ENCODE measurements around the gene NEUROG3.

The NEUROG3 gene, protein sequence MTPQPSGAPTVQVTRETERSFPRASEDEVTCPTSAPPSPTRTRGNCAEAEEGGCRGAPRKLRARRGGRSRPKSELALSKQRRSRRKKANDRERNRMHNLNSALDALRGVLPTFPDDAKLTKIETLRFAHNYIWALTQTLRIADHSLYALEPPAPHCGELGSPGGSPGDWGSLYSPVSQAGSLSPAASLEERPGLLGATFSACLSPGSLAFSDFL

DNA sequence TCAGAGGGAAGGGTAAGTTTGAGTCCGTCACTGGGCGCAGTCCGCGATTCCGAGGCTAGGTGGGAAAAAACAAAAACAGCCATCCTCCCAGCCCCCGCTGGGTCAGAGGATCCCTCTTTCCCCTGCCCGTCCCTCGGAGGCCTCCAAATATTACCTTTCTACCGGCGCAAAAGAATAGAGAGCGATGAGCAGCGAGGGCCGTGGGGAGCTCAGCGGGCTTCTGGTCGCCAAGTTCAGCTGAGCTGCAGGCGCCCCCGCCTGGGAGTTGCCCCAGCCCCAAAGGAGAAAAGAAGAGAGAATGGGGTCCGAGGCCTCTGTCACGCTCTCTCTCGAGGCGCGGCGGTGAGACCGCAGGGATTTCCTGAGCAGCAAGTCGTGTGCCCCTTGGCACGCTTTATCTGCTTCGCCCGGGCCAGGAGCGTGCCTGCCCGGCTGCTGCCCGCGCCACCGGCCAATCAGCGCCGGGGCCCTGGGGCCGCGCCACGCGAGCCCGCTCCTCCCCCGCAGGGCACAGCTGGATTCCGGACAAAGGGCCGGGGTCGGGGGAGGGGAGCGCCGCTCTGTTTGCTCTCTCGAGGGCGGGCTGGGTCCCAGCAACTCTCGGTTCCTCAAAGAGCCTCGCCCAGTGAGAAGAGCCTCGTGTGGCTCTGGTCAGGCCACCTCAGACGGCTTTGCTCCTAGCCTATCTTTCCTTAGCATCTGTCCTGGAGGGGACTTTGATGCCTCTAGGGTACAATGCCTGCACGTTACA lies at the start of gene NEUROG3:
Gene NEUROG3 (minus strand): TSS at position 367 of the 751 bp plus-strand sequence. CDS start 379 bp downstream, outside the sequence.
- no peak for DNase-seq

DNA sequence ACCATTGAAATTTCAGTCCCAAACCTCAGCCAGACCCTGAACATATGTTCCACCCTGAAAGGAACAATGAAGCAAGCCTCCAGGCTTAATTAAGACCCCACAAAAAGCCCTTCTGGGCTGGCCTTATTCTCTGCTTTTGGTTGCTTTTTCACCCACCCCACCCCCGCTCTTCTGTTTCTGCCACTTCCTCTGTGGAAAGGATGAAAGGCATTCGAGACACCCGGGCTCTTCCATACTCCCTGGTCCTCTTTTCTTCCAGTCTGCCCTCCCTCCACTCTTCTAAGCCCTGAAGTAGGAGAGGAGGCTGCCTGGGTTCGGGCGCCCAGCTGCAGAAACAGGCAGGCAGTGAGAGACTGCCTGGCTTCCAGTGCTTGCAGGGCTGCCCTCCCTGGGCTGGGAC lies 47.4 kb upstream of the NEUROG3 start:
- no peak for DNase-seq
- in situ Hi-C loops (cut with HindIII; ENCODE audit: low pct_ligation_motif_present, low pct_unique_long_range_greater_than_20kb, low sequenced_read_pairs), result no loop called here

More for the DNA sequence above, at the start of gene NEUROG3:
- in situ Hi-C loops (cut with HindIII; ENCODE audit: low pct_ligation_motif_present, low pct_unique_long_range_greater_than_20kb, low sequenced_read_pairs), result no loop called here

DNA sequence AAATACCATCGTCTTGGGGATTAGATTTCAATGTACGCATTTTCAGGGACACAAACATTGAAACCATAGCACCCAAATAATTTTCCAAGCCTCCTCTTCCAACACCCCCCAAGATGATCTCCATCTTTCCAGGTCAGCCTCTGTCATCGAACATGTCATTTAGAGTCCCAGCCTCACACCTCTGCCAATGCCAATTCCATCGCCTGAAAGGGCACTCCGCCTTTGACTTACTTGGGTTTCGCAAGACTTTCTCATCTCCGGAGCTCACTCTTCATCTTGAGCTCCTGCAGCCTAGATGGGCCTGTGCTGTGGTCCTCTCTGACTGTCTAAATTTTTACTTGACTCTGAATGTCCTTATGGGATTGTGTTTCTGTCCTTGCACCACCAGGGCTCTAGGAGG lies 46.4 kb upstream of the NEUROG3 start:
- in situ Hi-C loops (cut with HindIII; ENCODE audit: low pct_ligation_motif_present, low pct_unique_long_range_greater_than_20kb, low sequenced_read_pairs), result no loop called here
- DNase-seq, result no peak

DNA sequence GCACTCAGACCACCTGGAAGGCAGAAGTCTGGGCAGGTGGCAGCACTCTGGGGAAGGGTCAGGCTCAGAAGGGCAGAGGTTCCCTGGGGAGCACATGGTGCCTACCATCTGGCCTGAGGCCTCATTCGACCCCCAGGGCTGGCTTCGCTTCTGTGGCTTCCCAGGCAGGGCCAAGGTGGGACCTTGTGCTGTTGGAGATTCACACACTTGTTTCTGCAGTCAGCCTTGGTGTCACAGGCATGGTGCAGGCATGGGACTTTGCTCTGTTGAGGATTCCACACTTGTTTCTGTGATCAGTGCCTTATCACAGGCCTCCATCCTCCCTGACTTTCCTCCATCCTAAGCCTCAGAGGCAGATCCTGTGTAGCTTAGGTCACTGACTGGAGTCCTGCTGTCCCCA lies 45.5 kb upstream of the NEUROG3 start:
- in situ Hi-C loops (cut with HindIII; ENCODE audit: low pct_ligation_motif_present, low pct_unique_long_range_greater_than_20kb, low sequenced_read_pairs), result no loop called here
- DNase-seq, result no peak

DNA sequence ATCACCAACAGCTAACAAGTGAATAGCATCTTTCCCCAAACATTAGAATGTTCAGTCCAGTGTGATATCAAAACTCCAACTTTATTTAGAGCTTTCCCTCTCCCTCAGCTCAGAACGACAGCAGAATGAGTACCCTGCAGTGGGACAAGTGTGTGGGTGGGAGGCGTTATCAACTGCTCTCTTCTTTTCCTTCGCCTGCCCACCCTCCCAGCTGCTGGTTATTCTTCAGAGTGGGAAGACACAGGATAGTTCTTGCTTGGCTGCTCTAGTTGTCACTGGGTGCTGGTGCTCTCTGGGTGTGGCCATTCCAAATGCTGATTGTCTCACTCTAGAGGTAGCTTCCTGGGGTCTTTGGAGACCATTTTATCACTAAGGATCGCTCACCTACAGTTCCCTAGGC lies 43.1 kb upstream of the NEUROG3 start:
- in situ Hi-C loops (cut with HindIII; ENCODE audit: low pct_ligation_motif_present, low pct_unique_long_range_greater_than_20kb, low sequenced_read_pairs), result no loop called here
- DNase-seq, result no peak

DNA sequence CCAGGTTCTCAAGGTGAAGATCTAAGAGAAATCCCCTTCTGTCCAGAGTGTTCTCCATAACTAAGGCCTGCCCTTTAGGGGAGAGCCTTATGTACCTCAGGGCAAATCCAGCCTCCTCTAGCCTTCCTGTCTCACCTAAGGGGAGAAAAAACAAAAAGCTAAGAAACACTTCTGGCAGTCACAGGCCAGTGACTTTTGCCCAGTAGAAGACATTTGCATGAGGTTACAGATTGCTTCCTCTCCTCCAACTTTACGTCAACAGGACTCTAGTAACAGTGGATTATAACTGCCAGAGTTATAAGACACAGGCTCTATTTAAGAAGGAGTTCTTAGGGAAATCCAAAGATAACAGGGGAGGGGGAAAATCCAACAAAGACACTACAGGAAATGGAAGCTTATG lies 40.9 kb upstream of the NEUROG3 start:
- DNase-seq, result no peak
- in situ Hi-C loops (cut with HindIII; ENCODE audit: low pct_ligation_motif_present, low pct_unique_long_range_greater_than_20kb, low sequenced_read_pairs), result no loop called here

DNA sequence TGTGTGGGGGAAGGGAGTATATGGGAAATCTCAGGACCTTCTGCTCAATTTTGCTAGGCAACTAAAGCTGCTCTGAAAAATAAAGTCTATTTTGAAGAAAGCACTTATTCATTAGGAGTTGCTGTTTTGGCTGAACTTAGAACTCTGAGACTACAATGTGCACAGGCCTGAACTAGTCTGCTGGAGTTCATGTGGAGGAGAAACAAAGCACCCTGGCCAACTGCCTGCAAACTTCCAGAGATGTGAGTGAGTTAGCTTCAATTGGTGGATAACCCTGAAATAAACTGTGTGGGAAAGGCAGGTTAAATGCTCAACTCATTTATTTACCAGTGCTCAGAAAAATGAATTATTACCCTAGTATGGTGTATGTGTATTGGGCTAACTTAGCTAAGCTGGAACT lies 39.5 kb upstream of the NEUROG3 start:
- in situ Hi-C loops (cut with HindIII; ENCODE audit: low pct_ligation_motif_present, low pct_unique_long_range_greater_than_20kb, low sequenced_read_pairs), result no loop called here
- no peak for DNase-seq

DNA sequence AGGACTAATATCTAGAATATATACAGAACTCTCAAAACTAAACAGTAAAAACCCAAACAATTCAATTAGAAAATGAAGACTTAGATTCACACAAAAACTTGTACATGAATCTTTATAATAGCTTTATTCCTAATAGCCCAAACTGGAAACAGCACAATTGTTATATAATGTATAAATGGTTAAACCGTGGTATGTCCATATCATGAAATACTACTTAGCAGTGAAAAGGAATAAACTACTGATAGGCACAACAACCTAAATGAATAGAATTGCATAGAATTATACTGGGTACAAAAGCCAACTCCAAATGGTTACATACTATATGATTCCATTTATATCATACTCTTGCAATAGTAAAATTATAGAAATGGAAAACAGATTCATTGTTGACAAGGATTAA lies 35.9 kb upstream of the NEUROG3 start:
- no peak for DNase-seq
- in situ Hi-C loops (cut with HindIII; ENCODE audit: low pct_ligation_motif_present, low pct_unique_long_range_greater_than_20kb, low sequenced_read_pairs), result no loop called here

DNA sequence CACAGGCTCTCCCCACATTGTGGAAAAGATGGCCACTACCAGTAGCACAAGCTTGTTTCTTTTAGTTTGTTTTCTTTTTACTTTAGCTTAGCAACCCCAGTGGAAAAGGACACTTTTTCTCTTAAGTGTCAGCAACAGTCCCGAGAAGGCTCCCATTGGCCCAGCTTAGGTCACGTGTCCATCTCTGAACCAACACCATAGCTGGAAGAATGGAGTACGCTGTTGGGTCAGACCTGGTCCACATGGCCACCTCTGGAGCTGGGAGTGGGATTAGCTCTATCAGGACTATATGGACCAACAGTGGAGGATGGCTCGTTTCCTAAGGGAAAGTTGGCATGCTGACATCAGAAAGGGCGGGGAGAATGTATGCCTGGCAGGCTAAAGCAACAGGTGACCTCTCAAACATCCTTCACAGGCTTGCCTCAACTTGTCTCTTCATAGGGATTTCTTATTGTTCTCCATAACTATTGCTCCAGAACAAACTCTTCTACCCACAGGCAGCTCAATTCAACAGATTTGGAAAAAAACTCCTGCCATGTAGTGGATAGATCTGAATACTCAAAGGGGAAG lies 27.6 kb upstream of the NEUROG3 start:
- DNase-seq, result no peak
- in situ Hi-C loops (cut with HindIII; ENCODE audit: low pct_ligation_motif_present, low pct_unique_long_range_greater_than_20kb, low sequenced_read_pairs), result no loop called here

DNA sequence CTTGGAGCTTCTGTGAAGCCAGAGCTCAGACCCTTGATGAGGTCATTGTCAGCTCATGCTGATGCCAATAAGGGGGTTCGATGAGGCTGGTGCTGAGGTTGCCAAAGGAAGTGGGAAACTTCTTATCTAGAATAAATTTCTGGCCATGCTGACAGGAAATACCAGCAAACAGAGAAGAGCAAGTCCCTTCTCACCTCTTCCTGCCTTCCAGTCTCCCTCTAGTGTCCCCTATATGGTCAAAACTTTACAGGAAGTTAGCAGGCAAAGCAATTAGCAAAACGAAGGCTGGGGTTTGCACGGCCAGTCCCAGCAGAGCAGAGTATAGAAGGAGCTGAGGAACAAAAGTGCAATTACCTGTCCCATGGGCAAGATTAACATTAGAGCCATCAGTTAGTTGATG lies 15.1 kb upstream of the NEUROG3 start:
- no peak for DNase-seq
- in situ Hi-C loops (cut with HindIII; ENCODE audit: low pct_ligation_motif_present, low pct_unique_long_range_greater_than_20kb, low sequenced_read_pairs), result no loop called here

DNA sequence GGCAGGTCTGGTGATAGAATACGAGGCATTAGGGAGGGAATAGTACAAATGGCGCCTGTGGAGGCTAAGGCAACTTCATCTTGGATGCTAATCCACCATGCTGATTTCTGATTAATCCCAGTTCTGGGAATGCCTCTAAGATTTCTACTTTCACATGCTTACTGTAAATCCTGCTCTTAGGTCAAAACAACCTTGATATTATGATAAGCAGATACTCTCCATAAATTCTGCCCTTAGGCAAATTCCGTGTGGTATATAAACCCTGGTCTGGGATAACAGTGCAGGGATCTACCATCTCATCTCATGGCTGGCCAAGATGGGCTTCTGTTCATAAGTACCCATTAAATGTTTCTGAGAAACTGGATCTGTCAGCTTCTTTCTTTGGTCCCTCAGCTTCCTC lies 11.4 kb upstream of the NEUROG3 start:
- in situ Hi-C loops (cut with HindIII; ENCODE audit: low pct_ligation_motif_present, low pct_unique_long_range_greater_than_20kb, low sequenced_read_pairs), result no loop called here
- no peak for DNase-seq

DNA sequence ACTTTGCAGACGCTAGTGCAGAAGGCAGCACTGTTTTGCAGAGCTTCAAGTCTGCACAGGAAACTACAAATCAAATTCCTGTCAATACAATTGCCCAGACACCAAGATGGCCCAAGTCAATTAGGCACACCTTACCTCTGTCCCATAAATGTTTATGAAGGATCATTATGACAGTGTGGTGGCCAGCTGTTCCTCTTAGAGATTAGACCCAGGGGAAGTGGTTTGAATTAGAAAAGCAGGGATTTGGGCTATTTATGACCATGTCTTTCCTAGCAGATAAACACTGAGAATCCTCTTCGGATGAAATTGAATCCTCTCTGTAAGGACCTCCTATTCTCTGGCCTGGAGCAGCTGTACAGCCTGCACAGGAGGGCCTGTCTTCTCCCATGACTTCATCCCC lies 9.9 kb upstream of the NEUROG3 start:
- in situ Hi-C loops (cut with HindIII; ENCODE audit: low pct_ligation_motif_present, low pct_unique_long_range_greater_than_20kb, low sequenced_read_pairs), result no loop called here
- no peak for DNase-seq

DNA sequence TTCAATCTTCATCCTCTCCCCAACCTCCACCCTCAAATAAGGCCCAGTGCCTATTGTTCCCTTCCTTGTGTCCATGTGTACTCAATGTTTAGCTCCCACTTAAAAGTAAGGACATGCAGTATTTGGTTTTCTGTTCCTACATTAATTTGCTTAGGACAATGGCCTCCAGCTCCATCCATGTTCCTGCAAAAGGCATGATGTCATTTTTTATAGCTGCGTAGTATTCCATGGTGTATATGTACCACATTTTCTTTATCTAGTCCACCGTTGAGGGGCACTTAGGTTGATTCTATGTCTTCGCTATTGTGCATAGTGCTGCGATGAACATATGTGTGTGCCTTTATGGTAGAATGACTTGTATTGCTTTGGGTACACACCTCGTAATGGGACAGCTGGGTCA lies 7.2 kb upstream of the NEUROG3 start:
- no peak for DNase-seq

DNA sequence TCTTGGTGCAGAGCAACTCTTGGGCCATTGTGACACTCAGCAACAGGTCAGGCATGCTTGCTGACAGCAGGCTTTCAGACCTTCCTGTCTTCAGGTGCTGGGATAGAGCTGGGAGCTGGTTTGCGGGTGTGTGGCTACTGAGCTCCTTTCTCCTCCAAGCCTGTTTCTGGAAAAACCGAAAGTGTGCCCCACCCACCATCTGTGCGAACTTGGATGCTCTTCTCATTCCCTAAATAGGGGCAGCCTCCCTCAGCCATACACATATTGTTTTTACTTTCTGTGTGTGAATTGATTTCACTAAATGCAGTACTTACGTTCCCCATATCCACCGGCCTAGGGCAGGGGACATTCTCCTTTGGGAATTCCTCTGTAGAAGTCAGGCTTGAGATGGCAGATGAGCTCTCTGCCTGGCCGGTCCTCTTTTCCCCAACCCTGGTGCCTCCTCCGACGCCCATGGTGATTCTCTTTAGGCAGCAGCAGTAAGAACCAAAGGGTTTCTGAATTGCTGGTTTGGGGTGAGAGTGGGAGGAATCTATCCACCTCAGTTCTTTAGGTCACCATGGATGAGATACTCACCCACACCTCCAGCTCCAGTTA lies 6.3 kb upstream of the NEUROG3 start:
- no peak for DNase-seq
- in situ Hi-C loops (cut with HindIII; ENCODE audit: low pct_ligation_motif_present, low pct_unique_long_range_greater_than_20kb, low sequenced_read_pairs), result no loop called here

More for the DNA sequence above, 7.2 kb upstream of the NEUROG3 start:
- in situ Hi-C loops (cut with HindIII; ENCODE audit: low pct_ligation_motif_present, low pct_unique_long_range_greater_than_20kb, low sequenced_read_pairs), result no loop called here

DNA sequence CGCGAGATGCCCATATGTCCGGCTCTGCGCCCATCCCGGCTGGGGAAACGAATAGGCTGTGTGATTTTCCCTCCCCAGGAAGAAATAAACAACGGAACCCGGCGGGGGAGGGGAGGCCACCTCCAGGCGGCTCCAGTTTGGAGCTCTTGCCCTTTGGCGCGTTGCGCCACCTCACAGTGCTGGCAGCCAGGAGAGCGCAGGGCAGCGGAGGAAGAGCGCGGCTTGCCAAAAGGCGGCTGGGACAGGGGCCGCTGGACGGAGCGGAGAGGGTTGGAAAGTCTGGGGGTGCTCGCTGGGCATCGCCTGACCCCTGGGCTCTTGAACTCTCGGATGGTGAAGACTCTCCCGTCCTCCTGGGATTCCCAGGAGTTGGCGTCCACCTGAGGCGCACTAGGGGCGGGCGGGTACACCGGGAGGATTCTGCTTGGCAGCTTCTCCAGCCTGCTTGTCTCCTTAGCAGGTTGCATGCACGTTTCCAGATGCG lies 5.3 kb upstream of the NEUROG3 start:
- no peak for DNase-seq
- in situ Hi-C loops (cut with HindIII; ENCODE audit: low pct_ligation_motif_present, low pct_unique_long_range_greater_than_20kb, low sequenced_read_pairs), result no loop called here

DNA sequence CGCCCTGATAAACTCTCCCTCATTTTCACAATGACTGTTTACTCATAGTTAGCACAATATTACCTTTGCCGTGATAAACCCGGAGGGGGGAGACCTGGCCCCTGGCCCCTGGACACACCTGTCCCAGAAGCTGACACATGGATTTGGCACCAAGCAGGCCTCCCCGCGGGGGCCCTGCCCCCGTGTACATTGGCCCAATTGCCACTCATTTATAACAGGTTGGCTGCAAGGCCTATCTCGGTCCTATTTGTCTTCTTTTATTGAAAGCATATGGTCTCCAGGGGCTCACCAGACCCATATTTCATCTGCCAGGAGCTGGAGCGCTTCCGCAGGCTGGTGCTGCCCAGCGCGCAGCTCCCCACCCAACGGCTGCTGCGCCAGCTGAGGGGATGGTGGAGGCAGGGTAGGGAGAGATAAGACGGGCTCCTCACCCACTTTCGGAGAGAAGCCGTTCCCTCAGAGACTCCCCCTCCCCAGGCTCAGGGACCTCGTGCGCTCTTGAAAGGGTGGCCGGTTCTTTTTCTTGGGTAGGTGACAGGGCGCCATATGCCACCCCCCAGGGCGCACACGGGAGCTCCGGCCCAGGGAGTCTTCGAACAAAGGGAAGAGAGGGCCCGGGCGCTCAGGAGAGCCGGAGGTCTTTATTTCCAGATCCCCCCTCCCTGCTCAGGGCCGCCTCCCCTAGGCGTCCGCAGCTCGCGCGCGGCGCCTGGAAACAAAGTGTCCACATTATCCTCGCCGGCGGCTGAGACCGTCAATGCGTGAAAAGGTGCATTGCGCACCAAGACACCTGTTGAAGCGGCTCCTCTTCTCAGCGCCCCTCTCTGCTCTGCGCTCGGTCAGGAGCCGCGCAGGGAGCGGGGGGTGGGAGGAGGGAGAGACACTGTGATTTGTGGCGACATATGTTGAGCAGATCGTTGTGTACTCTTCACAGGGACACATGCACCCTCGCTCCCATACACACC lies 4.3 kb upstream of the NEUROG3 start:
- in situ Hi-C loops (cut with HindIII; ENCODE audit: low pct_ligation_motif_present, low pct_unique_long_range_greater_than_20kb, low sequenced_read_pairs), result no loop called here
- DNase-seq, result no peak

DNA sequence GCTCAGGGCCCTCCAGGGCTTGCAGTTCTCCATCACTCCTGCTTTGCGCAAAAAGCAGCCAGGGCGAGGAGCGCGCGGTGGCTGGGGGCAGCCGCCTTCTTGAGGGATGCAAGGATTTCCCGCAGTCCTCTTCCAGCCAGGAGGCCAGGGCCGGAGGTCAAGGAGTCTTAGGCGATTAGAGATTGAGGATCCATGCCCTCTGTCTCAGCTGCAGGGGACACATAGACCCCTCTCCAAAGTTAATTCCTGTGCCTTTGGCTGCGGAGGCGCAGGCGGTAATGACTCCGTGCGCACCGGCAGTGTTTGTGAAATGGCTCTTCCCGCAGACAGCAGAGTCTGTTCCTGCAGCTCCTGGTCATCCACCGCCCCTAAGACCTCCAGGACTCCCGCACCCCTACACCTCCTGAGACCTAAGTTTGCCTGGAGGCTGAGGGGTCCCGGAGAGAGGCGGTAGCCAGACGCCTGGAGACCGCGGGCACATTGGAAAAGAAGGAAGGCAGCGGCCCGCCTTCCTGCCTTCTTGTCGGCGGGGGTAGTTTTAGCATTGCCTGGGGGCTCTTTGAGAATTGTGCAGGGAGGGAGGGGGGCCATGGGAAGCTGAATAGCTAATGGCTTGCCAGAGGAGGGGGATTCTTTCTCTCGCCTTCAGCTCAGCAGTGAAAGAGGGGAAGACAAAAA lies 3.3 kb upstream of the NEUROG3 start:
- no peak for DNase-seq
- in situ Hi-C loops (cut with HindIII; ENCODE audit: low pct_ligation_motif_present, low pct_unique_long_range_greater_than_20kb, low sequenced_read_pairs), result no loop called here

DNA sequence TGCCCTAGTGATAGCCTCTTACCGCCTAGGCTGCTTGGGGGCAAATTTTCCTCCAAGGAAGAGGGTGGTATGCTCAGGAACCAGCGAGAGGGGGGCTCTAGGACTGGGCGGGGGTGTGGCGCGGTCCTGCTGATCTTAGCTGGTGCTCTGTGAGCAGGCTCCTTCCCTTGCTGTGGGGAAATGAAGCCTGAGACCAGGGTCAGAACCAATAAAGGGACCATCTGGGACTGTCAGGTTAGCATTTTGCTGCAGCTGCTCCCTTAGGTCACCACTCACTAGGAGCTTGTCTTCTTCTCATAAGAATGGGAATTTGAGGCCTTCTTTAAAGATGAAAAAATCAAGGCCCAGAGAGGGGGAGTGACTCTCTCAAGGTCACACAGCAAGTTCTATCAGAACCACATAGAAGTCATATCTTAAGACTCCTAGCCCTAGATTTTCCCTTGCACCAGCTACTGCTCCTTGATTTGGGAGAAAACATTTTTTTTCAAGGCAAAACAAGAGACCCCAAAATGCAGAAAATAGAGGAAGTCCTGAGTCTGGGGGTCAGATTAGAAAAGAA lies 2.0 kb upstream of the NEUROG3 start:
- DNase-seq, result no peak
- in situ Hi-C loops (cut with HindIII; ENCODE audit: low pct_ligation_motif_present, low pct_unique_long_range_greater_than_20kb, low sequenced_read_pairs), result no loop called here
